Effector CD4-positive, alpha-beta T cell (primary cell): Measurements from ENCODE around the gene FAM234A.
"Not testable (repeated sequence)": the region's sequence is repeated elsewhere in the genome, so short reads cannot be mapped to it uniquely, and the experiment has no call there.

ENCODE experiments used
- DNase-seq: peaks from one replicate; pipeline ENCODE4 v3.0.0-alpha.2; 2020

The FAM234A gene

GRCh38 chr16:230949-231348 lies 3.7 kb upstream of the FAM234A start:
- DNase-seq = no peak

GRCh38 chr16:239948-240277 lies 5.3 kb downstream of the FAM234A start:
- DNase-seq = no peak

GRCh38 chr16:240559-240958 lies 5.9 kb downstream of the FAM234A start:
- no peak for DNase-seq

- no peak for DNase-seq
These were observed 7.7 kb downstream of the FAM234A start for GRCh38 chr16:242281-242680.

- no peak for DNase-seq
These were observed 8.7 kb downstream of the FAM234A start for GRCh38 chr16:243348-243747.

- no peak for DNase-seq
These were observed 10.5 kb downstream of the FAM234A start for GRCh38 chr16:245105-245504.

GRCh38 chr16:247027-247426 lies 12.4 kb downstream of the FAM234A start:
- no peak for DNase-seq

- DNase-seq = no peak
These were observed 14.8 kb downstream of the FAM234A start for GRCh38 chr16:249431-249830.

GRCh38 chr16:252366-253337 lies 18.0 kb downstream of the FAM234A start:
- DNase-seq = no peak

GRCh38 chr16:253833-254232 lies 19.2 kb downstream of the FAM234A start:
- no peak for DNase-seq

- no peak for DNase-seq
These were observed 19.8 kb downstream of the FAM234A start for GRCh38 chr16:254461-254860.

GRCh38 chr16:255183-255582 lies 20.6 kb downstream of the FAM234A start:
- DNase-seq = no peak

- DNase-seq = not testable (repeated sequence)
These were observed 23.5 kb downstream of the FAM234A start for GRCh38 chr16:258091-258490.

- no peak for DNase-seq
These were observed 24.6 kb downstream of the FAM234A start for GRCh38 chr16:259226-259625.

GRCh38 chr16:259814-260253 lies 25.2 kb downstream of the FAM234A start:
- DNase-seq = no peak

- DNase-seq = no peak
These were observed 25.7 kb downstream of the FAM234A start for GRCh38 chr16:260326-260725.

GRCh38 chr16:261031-261691 lies 26.5 kb downstream of the FAM234A start:
- no peak for DNase-seq

GRCh38 chr16:262121-262745 lies 27.6 kb downstream of the FAM234A start:
- DNase-seq = no peak

- no peak for DNase-seq
These were observed 28.7 kb downstream of the FAM234A start for GRCh38 chr16:263182-263774.

GRCh38 chr16:263944-264343 lies 29.3 kb downstream of the FAM234A start:
- no peak for DNase-seq

- no peak for DNase-seq
These were observed 29.9 kb downstream of the FAM234A start for GRCh38 chr16:264440-264951.

GRCh38 chr16:265002-265529 lies 30.4 kb downstream of the FAM234A start:
- DNase-seq = no peak

- DNase-seq = no peak
These were observed 31.1 kb downstream of the FAM234A start for GRCh38 chr16:265711-266110.
